ENCODE data around the gene USP3.

- no peak for TF ChIP-seq CTCF (CRISPR knock-in tag; IDR thresholded peaks at IDR 0.05)
- TF ChIP-seq ZNF121 (CRISPR knock-in tag; IDR thresholded peaks at IDR 0.05): no peak
Measured at GRCh38 chr15:63526401-63526800, 22.0 kb downstream of the USP3 start.

Measured in HepG2 (cell line).